A549 (cell line): Measurements from ENCODE around the gene ZNF560. TPM values are rescaled to one million over a fixed set of nuclear protein-coding genes. Genes with fewer than 3 reads are reported as not detected.
A peak's percentile ranks its signal among the peaks of the same experiment; 100 is the strongest.

Experiments used
- ATAC-seq, 2 experiments: fragments of 200-7000 bp in 1 of 2; fragments of >200 bp in 1 of 2; cut with Nextera tagmentation in 1 of 2; cut with Tn5 transposase in 1 of 2; 3 replicates each; pipeline versions ENCODE4 v1.8.0 to v1.9.1; 2018 to 2020; ENCODE audit warnings: mild to moderate bottlenecking in 1 of 2, moderate library complexity in 1 of 2
- CTCF ChIA-PET: fragments of 300-600 bp; sonication (Branson Sonifier 250); formaldehyde crosslinking; extraction: SDS; loops from one replicate; lab custom pipeline; 2021; ENCODE audit warnings: antibody characterized with exemption, inconsistent platforms; lab: Yijun Ruan, JAX
- POLR2A ChIA-PET: fragments of 350-600 bp; formaldehyde crosslinking; extraction: SDS; loops from one replicate; lab custom pipeline; 2021; ENCODE audit warnings: antibody characterized with exemption, inconsistent platforms; lab: Yijun Ruan, JAX
- DNase-seq, 2 experiments: peaks; one replicate each; pipeline versions ENCODE4 v3.0.0 to v3.0.0-alpha.2; 2011 to 2016; ENCODE audit warnings: low read depth in 1 of 2, low spot score in 1 of 2
- FAIRE-seq: peaks from 2 replicates; lab custom pipeline; 2011; peaks lifted over from hg19 to GRCh38; lab: Jason Lieb, UNC
- H3K27ac ChIP-seq, 2 experiments: fragments of >200 bp; sonication (Bioruptor Twin); formaldehyde crosslinking; 3 replicates each; pipeline ENCODE4 v1.5.1; 2016 to 2017
- H3K4me1 ChIP-seq: fragments of >200 bp; sonication (Bioruptor Twin); formaldehyde crosslinking; 3 replicates; pipeline ENCODE4 v1.6.1; 2016
- H3K4me2 ChIP-seq: fragments of >200 bp; sonication (Bioruptor Twin); formaldehyde crosslinking; 3 replicates; pipeline ENCODE4 v1.6.1; 2016
- H3K4me3 ChIP-seq: fragments of >200 bp; sonication (Bioruptor Twin); formaldehyde crosslinking; 3 replicates; pipeline ENCODE4 v1.5.1; 2016
- H3K9me3 ChIP-seq: fragments of >200 bp; sonication (Bioruptor Twin); formaldehyde crosslinking; 3 replicates; pipeline ENCODE4 v1.6.1; 2016
- CBX8 ChIP-seq: fragments of 200-600 bp; sonication (generic); IDR thresholded peaks from 2 replicates; pipeline ENCODE4 v1.6.1; 2016
- CEBPB ChIP-seq, 2 experiments: fragments of >200 bp in 1 of 2; sonication (Bioruptor Twin) in 1 of 2; formaldehyde crosslinking in 1 of 2; IDR thresholded peaks; 2 replicates each; pipeline ENCODE4 v1.6.1; 2012 to 2016
- FOXS1 ChIP-seq: fragments of 250-450 bp; sonication (Bioruptor Pico); IDR thresholded peaks from 2 replicates; pipeline ENCODE4 v1.5.0; 2020; ENCODE audit warnings: mild to moderate bottlenecking, moderate library complexity
- HOXA7 ChIP-seq: fragments of 250-450 bp; sonication (Bioruptor Pico); IDR thresholded peaks from 2 replicates; pipeline ENCODE4 v1.5.0; 2020; ENCODE audit warnings: mild to moderate bottlenecking, moderate library complexity
- HOXB13 ChIP-seq: fragments of 250-450 bp; sonication (Bioruptor Pico); IDR thresholded peaks from 2 replicates; pipeline ENCODE4 v1.5.0; 2020; ENCODE audit warnings: low read depth, mild to moderate bottlenecking, moderate library complexity
- HOXB5 ChIP-seq: fragments of 250-450 bp; sonication (Bioruptor Pico); IDR thresholded peaks from 2 replicates; pipeline ENCODE4 v1.5.0; 2020; ENCODE audit warnings: mild to moderate bottlenecking, moderate library complexity
- JUNB ChIP-seq: fragments of >200 bp; sonication (Bioruptor Twin); formaldehyde crosslinking; IDR thresholded peaks from 2 replicates; pipeline ENCODE4 v1.6.1; 2016
- KDM5A ChIP-seq: fragments of 200-600 bp; sonication (generic); IDR thresholded peaks from 2 replicates; pipeline ENCODE4 v1.6.1; 2016; ENCODE audit warnings: antibody characterized with exemption, mild to moderate bottlenecking
- MAFK ChIP-seq: fragments of 450-650 bp; IDR thresholded peaks from 2 replicates; pipeline ENCODE4 v1.6.1; 2014; ENCODE audit not compliant: partially characterized antibody
- MYC ChIP-seq: IDR thresholded peaks from 2 replicates; pipeline ENCODE4 v1.6.1; 2012; ENCODE audit warnings: mild to moderate bottlenecking, inconsistent platforms, low read length, improper control_type of control experiment, borderline replicate concordance
- NFE2L2 ChIP-seq: fragments of 150-350 bp; conservative IDR thresholded peaks from 2 replicates; pipeline ENCODE4 v1.6.1; 2014; ENCODE audit warnings: low read length
- NPAS2 ChIP-seq: fragments of 250-450 bp; sonication (Bioruptor Pico); IDR thresholded peaks from 2 replicates; pipeline ENCODE4 v1.8.0; 2022; ENCODE audit warnings: mild to moderate bottlenecking, moderate library complexity, borderline replicate concordance
- POLR2A ChIP-seq: IDR thresholded peaks from 2 replicates; pipeline ENCODE4 v1.6.1; 2012; ENCODE audit warnings: mild to moderate bottlenecking, low read length
- RCOR1 ChIP-seq: fragments of 150-350 bp; IDR thresholded peaks from 2 replicates; pipeline ENCODE4 v1.6.1; 2014; ENCODE audit warnings: antibody characterized with exemption, low read length, low read depth
- SMC3 ChIP-seq: fragments of >200 bp; sonication (Bioruptor Twin); formaldehyde crosslinking; IDR thresholded peaks from 3 replicates; pipeline ENCODE4 v1.6.1; 2018; ENCODE audit warnings: inconsistent platforms
- TFCP2L1 ChIP-seq: fragments of 250-450 bp; sonication (Bioruptor Pico); IDR thresholded peaks from 2 replicates; pipeline ENCODE4 v1.5.0; 2021; ENCODE audit warnings: mild to moderate bottlenecking
- ZNF302 ChIP-seq: fragments of 250-450 bp; sonication (Bioruptor Pico); IDR thresholded peaks from 2 replicates; pipeline ENCODE4 v1.9.0; 2021; ENCODE audit warnings: inconsistent platforms, mild to moderate bottlenecking, moderate library complexity
- WGBS: methylation state at CpG from one replicate; pipeline ENCODE4 v1.1.6; 2017; ENCODE audit errors: missing lambda C conversion rate; 5-methylcytosine and 5-hydroxymethylcytosine counted together
- polyA plus RNA-seq, 4 experiments: library from polyadenylated mRNA; depleted of rRNA in 3 of 4; stranded (reverse); fragments of >200 nt; fragmentation: RNase III in 1 of 4; extraction: RNeasy Plus Mini Kit Qiagen cat#74134 plus additional on column Dnase treatment in 1 of 4; gene quantifications; 2 replicates in 3 of 4; 3 replicates in 1 of 4; pipeline ENCODE4 v1.2.3, GENCODE V29; 2011 to 2017
- TF ChIP-seq, protein P1 (sequence below): fragments of >200 bp; sonication (Bioruptor Twin); formaldehyde crosslinking; IDR thresholded peaks from 3 replicates; pipeline ENCODE4 v1.5.1; 2016
- TF ChIP-seq, protein P2 (sequence below): fragments of 450-650 bp; IDR thresholded peaks from 2 replicates; pipeline ENCODE4 v1.6.1; 2014; ENCODE audit warnings: antibody characterized with exemption
- TF ChIP-seq, protein P3 (sequence below): fragments of >200 bp; sonication (Bioruptor Twin); formaldehyde crosslinking; IDR thresholded peaks from 3 replicates; pipeline ENCODE4 v1.6.1; 2016
- TF ChIP-seq, protein P4 (sequence below): fragments of 200-600 bp; sonication (generic); IDR thresholded peaks from 2 replicates; pipeline ENCODE4 v1.6.1; 2016; ENCODE audit warnings: antibody characterized with exemption, mild to moderate bottlenecking, moderate library complexity

ZNF560 gene
- polyA plus RNA-seq, 2 of the 4 experiments (the other 2 are of a cell fraction), result not detected

DNA sequence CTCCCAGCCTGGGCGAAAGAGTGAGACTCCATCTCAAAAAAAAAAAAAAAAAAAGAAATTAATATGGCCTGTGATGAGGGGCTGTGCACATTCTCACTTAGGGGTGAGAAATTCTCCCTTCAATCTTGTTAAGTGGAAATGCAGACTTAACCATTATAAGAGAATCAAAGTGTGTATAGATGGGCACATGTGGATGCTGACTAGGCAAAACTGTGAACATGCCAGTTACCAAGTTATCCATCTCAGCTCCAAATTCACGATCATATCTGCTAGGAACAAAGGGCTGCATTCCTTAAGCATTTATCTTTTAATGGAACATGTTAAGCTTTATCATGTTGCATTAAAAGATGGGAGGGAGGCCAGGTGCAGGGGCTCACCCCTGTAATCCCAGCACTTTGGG is 4.3 kb downstream of the ZNF560 start:
- ATAC-seq (no peak), DNase-seq (no peak), FAIRE-seq (no peak)
- H3K4me1 ChIP-seq, result no peaks in the 10 kb centered on the region
- peaks cover 7% of the 10 kb centered on the region; the same call in 2 of the 3 replicates for H3K9me3 ChIP-seq
- WGBS, result 0% methylated on average over 2 of the region's 2 CpGs
- no peak overlapping the region for H3K4me3 ChIP-seq
- no peak overlapping the region for H3K27ac ChIP-seq
- no peak for TF ChIP-seq HOXB13 (CRISPR knock-in tag)
- TF ChIP-seq MAFK, result peak; percentile 67
- ChIA-PET CTCF (no interaction called here), POLR2A (no interaction called here)
- no peak overlapping the region for H3K4me2 ChIP-seq

DNA sequence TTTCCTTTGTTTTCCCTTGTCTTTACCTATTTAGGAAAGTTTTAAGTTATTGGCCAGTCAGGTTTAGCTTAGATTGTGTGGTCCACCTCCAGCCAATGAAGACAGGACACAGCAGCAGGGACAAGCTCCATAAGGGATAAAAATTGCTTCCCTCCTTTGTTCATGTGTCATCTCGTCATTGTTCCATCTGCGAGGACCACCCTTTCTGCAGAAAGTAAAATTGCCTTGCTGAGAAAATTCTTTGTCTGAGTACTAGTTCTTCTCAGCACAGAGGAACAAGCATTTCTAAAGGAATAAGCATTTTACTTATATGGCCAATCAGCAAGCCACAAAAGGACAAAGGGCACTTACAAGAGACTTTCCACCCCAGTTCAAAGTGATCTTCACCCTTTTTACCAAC is 11.4 kb downstream of the ZNF560 start:
- 0% methylated on average over 2 of the region's 2 CpGs for WGBS
- FAIRE-seq, result no peak
- POLR2A ChIA-PET, result interaction anchor here (0.5 kb wide), 1 partner anchor 115 kb away, joined by 3 read pairs; no protein-coding TSS in a partner anchor

More for the DNA sequence above, 11.4 kb downstream of the ZNF560 start:
- CTCF ChIA-PET, result no interaction called here
- DNase-seq, result no peak
- H3K4me3 ChIP-seq, result no peak overlapping the region
- H3K9me3 ChIP-seq, result no peaks in the 10 kb centered on the region; the same call in 2 of the 3 replicates
- H3K27ac ChIP-seq, result no peak overlapping the region
- H3K4me1 ChIP-seq, result no peaks in the 10 kb centered on the region
- TF ChIP-seq JUNB (no peak), NFE2L2 (no peak), KDM5A (no peak), RCOR1 (no peak), MYC (no peak), FOXS1 (CRISPR knock-in tag) (no peak), HOXA7 (CRISPR knock-in tag) (no peak), HOXB5 (CRISPR knock-in tag) (no peak), POLR2A (no peak), NPAS2 (CRISPR knock-in tag) (no peak), ZNF302 (CRISPR knock-in tag) (no peak), SMC3 (no peak), TFCP2L1 (CRISPR knock-in tag) (no peak), CEBPB (IDR thresholded peaks at IDR 0.05) (no peak), CBX8 (no peak)
- TF ChIP-seq, protein P1, sequence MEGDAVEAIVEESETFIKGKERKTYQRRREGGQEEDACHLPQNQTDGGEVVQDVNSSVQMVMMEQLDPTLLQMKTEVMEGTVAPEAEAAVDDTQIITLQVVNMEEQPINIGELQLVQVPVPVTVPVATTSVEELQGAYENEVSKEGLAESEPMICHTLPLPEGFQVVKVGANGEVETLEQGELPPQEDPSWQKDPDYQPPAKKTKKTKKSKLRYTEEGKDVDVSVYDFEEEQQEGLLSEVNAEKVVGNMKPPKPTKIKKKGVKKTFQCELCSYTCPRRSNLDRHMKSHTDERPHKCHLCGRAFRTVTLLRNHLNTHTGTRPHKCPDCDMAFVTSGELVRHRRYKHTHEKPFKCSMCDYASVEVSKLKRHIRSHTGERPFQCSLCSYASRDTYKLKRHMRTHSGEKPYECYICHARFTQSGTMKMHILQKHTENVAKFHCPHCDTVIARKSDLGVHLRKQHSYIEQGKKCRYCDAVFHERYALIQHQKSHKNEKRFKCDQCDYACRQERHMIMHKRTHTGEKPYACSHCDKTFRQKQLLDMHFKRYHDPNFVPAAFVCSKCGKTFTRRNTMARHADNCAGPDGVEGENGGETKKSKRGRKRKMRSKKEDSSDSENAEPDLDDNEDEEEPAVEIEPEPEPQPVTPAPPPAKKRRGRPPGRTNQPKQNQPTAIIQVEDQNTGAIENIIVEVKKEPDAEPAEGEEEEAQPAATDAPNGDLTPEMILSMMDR, result no peak
- TF ChIP-seq, protein P2, sequence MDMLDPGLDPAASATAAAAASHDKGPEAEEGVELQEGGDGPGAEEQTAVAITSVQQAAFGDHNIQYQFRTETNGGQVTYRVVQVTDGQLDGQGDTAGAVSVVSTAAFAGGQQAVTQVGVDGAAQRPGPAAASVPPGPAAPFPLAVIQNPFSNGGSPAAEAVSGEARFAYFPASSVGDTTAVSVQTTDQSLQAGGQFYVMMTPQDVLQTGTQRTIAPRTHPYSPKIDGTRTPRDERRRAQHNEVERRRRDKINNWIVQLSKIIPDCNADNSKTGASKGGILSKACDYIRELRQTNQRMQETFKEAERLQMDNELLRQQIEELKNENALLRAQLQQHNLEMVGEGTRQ, result no peak
- TF ChIP-seq, protein P3, sequence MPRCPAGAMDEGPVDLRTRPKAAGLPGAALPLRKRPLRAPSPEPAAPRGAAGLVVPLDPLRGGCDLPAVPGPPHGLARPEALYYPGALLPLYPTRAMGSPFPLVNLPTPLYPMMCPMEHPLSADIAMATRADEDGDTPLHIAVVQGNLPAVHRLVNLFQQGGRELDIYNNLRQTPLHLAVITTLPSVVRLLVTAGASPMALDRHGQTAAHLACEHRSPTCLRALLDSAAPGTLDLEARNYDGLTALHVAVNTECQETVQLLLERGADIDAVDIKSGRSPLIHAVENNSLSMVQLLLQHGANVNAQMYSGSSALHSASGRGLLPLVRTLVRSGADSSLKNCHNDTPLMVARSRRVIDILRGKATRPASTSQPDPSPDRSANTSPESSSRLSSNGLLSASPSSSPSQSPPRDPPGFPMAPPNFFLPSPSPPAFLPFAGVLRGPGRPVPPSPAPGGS, result no peak
- TF ChIP-seq, protein P4, sequence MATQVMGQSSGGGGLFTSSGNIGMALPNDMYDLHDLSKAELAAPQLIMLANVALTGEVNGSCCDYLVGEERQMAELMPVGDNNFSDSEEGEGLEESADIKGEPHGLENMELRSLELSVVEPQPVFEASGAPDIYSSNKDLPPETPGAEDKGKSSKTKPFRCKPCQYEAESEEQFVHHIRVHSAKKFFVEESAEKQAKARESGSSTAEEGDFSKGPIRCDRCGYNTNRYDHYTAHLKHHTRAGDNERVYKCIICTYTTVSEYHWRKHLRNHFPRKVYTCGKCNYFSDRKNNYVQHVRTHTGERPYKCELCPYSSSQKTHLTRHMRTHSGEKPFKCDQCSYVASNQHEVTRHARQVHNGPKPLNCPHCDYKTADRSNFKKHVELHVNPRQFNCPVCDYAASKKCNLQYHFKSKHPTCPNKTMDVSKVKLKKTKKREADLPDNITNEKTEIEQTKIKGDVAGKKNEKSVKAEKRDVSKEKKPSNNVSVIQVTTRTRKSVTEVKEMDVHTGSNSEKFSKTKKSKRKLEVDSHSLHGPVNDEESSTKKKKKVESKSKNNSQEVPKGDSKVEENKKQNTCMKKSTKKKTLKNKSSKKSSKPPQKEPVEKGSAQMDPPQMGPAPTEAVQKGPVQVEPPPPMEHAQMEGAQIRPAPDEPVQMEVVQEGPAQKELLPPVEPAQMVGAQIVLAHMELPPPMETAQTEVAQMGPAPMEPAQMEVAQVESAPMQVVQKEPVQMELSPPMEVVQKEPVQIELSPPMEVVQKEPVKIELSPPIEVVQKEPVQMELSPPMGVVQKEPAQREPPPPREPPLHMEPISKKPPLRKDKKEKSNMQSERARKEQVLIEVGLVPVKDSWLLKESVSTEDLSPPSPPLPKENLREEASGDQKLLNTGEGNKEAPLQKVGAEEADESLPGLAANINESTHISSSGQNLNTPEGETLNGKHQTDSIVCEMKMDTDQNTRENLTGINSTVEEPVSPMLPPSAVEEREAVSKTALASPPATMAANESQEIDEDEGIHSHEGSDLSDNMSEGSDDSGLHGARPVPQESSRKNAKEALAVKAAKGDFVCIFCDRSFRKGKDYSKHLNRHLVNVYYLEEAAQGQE, result no peak
- TF ChIP-seq, all 56 proteins: peak for 0
- no peak for ATAC-seq
- H3K4me2 ChIP-seq, result no peak overlapping the region
